CD4-positive, CD25-positive, alpha-beta regulatory T cell (primary cell): ENCODE measurements around the gene MAP2. TPM values are rescaled to one million over a fixed set of nuclear protein-coding genes. Genes with fewer than 3 reads are reported as not detected.

Experiments
- ATAC-seq, 2 donors: fragments of 150-1000 bp; cut with Tn5 transposase; one replicate each; pipeline ENCODE4 v1.10.0; 2021; ENCODE audit warnings: low read depth in 2 of 2, moderate number of reproducible peaks in 2 of 2, moderate library complexity in 1 of 2
- DNase-seq, 3 donors: peaks; one replicate each; pipeline versions ENCODE4 v3.0.0 to v3.0.0-alpha.2; 2012 to 2022; ENCODE audit warnings: mixed read lengths in 1 of 3
- H3K27ac ChIP-seq: one replicate; pipeline ENCODE4 v1.7.0; 2013; ENCODE audit warnings: mild to moderate bottlenecking, low read length; ENCODE audit not compliant: insufficient read depth, poor library complexity, severe bottlenecking
- H3K27me3 ChIP-seq: one replicate; pipeline ENCODE4 v1.7.0; 2013; ENCODE audit warnings: low read length; ENCODE audit not compliant: control insufficient read depth, insufficient read depth
- H3K36me3 ChIP-seq: one replicate; pipeline ENCODE4 v1.7.0; 2013; ENCODE audit warnings: mild to moderate bottlenecking, low read length, moderate library complexity; ENCODE audit not compliant: control insufficient read depth, insufficient read depth
- H3K4me1 ChIP-seq: 2 replicates; pipeline ENCODE4 v1.7.0; 2013; ENCODE audit warnings: mild to moderate bottlenecking, low read length; ENCODE audit not compliant: insufficient read depth, control insufficient read depth, poor library complexity, severe bottlenecking
- H3K4me3 ChIP-seq: one replicate; pipeline ENCODE4 v1.7.0; 2013; ENCODE audit warnings: low read depth, mild to moderate bottlenecking, low read length, moderate library complexity
- H3K9me3 ChIP-seq, 2 experiments: 1 replicate in 1 of 2; 2 replicates in 1 of 2; pipeline ENCODE4 v1.7.0; 2013; ENCODE audit warnings: low read length in 2 of 2, mild to moderate bottlenecking in 1 of 2, moderate library complexity in 1 of 2; ENCODE audit not compliant: control insufficient read depth in 2 of 2
- H3K27ac Mint-ChIP-seq, 3 donors: one replicate each; pipeline ENCODE4 v1.8.0; 2020 to 2022; ENCODE audit warnings: mild to moderate bottlenecking in 3 of 3, mixed read lengths in 3 of 3, moderate library complexity in 2 of 3
- H3K27me3 Mint-ChIP-seq: one replicate; pipeline ENCODE4 v1.8.0; 2022; ENCODE audit warnings: mild to moderate bottlenecking, mixed read lengths
- H3K36me3 Mint-ChIP-seq: one replicate; pipeline ENCODE4 v1.8.0; 2020; ENCODE audit warnings: mixed read lengths
- H3K4me1 Mint-ChIP-seq, 4 donors: one replicate each; pipeline ENCODE4 v1.8.0; 2020 to 2022; ENCODE audit warnings: mixed read lengths in 4 of 4, mild to moderate bottlenecking in 1 of 4
- H3K4me3 Mint-ChIP-seq, 4 donors: one replicate each; pipeline ENCODE4 v1.8.0; 2020 to 2022; ENCODE audit warnings: mild to moderate bottlenecking in 4 of 4, mixed read lengths in 4 of 4, moderate library complexity in 3 of 4
- H3K9me3 Mint-ChIP-seq, 7 donors: one replicate each; pipeline ENCODE4 v1.8.0; 2020 to 2022; ENCODE audit warnings: mixed read lengths in 7 of 7, mild to moderate bottlenecking in 3 of 7, moderate library complexity in 2 of 7
- polyA plus RNA-seq, 4 donors: library from polyadenylated mRNA; unstranded; fragments of 300-500 nt; fragmentation: Illumina TruSeq; gene quantifications; one replicate each; pipeline ENCODE4 v1.2.3, GENCODE V29; 2021
- total RNA-seq: library from RNA; stranded (reverse); gene quantifications from one replicate; pipeline ENCODE4 v1.2.3, GENCODE V29; 2022

The MAP2 gene
- total and polyA plus RNA-seq, 5 donors from 2014 or later = 0.16 to 1.1 TPM; not detected in 3

DNA sequence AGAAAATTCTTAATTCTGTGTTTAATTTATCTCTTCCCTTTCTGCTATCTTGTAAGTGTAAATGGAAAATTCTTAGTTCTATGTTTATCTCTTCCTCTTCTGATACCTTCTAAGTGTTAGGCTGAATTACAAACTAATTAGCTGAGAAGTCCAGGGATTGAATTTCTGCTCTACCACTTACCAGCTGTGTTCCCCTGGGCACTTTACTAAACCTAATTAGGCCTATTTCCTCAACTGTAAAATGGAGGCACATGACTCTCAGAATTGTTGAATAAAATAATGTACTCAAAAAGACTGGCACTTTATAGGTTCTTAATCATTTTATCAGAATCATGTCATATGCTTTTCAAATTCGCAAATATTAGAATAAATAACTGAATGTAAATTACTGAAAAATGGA is 146.3 kb downstream of the MAP2 start:
- no peaks in the 10 kb centered on the region for H3K27me3 ChIP-seq
- no peak overlapping the region for H3K4me3 ChIP-seq
- DNase-seq (no peak), ATAC-seq (no peak)
- no peaks in the 10 kb centered on the region for H3K36me3 Mint-ChIP-seq
- H3K4me1 Mint-ChIP-seq = no peaks in the 10 kb centered on the region
- H3K9me3 ChIP-seq = no peaks in the 10 kb centered on the region
- H3K27me3 Mint-ChIP-seq = no peaks in the 10 kb centered on the region
- H3K4me1 ChIP-seq = no peaks in the 10 kb centered on the region
- no peak overlapping the region for H3K27ac Mint-ChIP-seq
- H3K4me3 Mint-ChIP-seq = no peak overlapping the region
- H3K27ac ChIP-seq = no peak overlapping the region
- H3K9me3 Mint-ChIP-seq = peaks cover 0 to 2% (median 0%) of the 10 kb centered on the region in 7 donors
- no peaks in the 10 kb centered on the region for H3K36me3 ChIP-seq

DNA sequence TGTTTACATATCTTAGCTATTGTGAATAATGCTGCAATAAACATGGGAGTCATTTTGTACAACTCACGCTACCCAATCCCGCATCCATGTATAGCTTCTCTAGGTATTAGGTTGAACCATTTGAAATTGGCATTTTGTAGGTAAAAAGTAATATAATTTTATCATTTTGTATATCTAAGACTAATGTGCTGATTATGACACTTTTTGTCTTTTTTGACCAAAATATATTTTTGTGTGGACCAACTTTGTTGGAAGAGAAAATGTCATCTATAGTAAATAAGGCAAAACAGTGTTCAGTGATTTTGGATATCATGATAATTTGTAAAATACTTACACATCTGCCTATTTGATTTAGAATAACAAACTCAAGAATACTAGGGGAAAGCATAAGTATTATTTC is 150.7 kb downstream of the MAP2 start:
- H3K27me3 ChIP-seq = no peaks in the 10 kb centered on the region
- Mint-ChIP-seq H3K27me3 (no peaks in the 10 kb centered on the region), H3K27ac (no peak overlapping the region), H3K36me3 (no peaks in the 10 kb centered on the region), H3K4me3 (no peak overlapping the region), H3K9me3 (no peaks in the 10 kb centered on the region), H3K4me1 (no peaks in the 10 kb centered on the region)
- ATAC-seq (no peak), DNase-seq (no peak)
- H3K4me3 ChIP-seq = no peak overlapping the region
- H3K9me3 ChIP-seq = no peaks in the 10 kb centered on the region
- H3K27ac ChIP-seq = no peak overlapping the region
- H3K36me3 ChIP-seq = no peaks in the 10 kb centered on the region
- no peaks in the 10 kb centered on the region for H3K4me1 ChIP-seq

DNA sequence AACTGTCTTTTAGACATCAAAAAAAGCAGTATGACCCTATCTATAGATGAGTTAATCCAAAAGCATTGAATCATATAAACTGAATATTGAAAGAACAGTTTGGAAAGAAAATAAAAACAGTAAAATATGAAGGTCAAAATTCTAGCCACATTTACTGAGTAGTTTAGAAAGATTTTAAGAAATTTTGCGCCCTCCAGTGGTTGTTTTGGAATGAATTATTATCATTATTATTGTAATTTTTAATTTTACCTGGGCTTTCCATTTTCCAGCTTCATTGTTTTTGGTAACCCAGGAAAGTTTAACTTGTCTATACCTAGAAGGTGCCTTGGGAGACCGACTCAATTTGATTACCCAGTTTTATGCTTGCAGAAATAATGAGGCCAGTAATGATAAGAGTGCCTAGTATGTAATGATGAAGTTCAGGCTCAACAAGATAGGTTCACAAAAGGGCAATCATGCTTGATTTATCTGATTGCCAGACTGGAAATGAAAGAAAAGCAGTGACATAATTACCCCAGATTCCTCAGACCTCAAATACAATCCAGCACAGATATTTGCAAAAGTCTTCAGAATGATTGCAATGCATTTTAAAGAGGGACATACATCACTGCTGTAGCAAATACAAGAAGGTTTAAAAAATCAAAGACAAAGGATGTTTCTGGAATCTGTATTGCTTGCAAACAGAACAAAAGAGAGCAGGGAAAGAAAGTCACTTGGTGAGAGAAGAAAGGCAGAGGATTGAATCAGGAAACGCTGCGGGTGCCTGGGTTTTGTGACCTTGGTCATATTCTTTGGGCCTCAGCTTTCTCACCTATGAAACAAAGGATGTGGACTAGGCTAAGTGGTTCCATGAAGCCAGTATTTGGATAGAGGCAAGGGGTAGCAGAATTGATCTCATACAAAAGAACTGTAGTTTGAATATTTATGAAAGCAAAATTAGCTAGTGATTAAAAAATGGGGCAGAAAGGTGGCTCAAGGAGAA is 153.8 kb downstream of the MAP2 start:
- H3K36me3 ChIP-seq = no peaks in the 10 kb centered on the region
- H3K36me3 Mint-ChIP-seq = no peaks in the 10 kb centered on the region
- H3K27ac Mint-ChIP-seq = no peak overlapping the region
- no peak overlapping the region for H3K4me3 Mint-ChIP-seq
- no peaks in the 10 kb centered on the region for H3K9me3 ChIP-seq
- H3K27me3 Mint-ChIP-seq = no peaks in the 10 kb centered on the region
- peaks cover 0 to 2% (median 0%) of the 10 kb centered on the region in 7 donors for H3K9me3 Mint-ChIP-seq
- peaks cover 0 to 2% (median 0%) of the 10 kb centered on the region in 4 donors for H3K4me1 Mint-ChIP-seq
- no peak overlapping the region for H3K27ac ChIP-seq
- peak in 1 of 3 donors; percentile 6 for DNase-seq
- no peaks in the 10 kb centered on the region for H3K27me3 ChIP-seq
- H3K4me1 ChIP-seq = no peaks in the 10 kb centered on the region
- H3K4me3 ChIP-seq = no peak overlapping the region
- no peak for ATAC-seq

DNA sequence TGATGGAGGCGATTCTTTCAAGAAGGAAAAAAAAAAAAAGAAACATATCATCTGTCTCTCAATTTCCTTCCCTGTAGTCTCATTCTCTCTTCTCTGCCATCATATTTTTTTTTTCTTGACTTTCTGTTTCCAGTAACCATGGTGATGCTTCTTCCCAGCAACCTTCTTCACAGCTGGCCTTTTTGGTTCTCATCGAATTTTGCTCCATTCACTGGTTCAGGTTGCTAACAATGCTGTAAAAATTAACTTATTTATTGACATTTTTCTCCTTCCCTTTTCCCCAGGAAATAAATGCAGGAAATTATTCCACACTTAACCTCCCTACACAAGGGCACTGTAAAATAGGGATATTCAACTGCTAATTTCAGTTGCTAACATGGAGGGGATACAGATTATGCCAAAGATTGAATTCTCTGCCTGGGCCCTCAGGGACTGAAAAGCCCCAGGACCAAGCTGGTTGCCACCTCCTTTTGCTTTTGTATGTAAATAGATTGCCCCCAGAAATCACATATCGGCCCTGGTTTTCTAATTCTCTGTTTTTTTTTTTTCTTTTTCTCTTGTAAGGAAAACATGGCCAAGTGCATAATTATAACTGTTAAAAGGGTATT is 154.7 kb downstream of the MAP2 start:
- Histone ChIP-seq H3K27me3 (no peaks in the 10 kb centered on the region), H3K36me3 (no peaks in the 10 kb centered on the region), H3K27ac (no peak overlapping the region), H3K4me3 (no peak overlapping the region), H3K9me3 (no peaks in the 10 kb centered on the region), H3K4me1 (no peaks in the 10 kb centered on the region)
- DNase-seq = no peak
- H3K9me3 Mint-ChIP-seq = peaks cover 0 to 2% (median 0%) of the 10 kb centered on the region in 7 donors
- H3K36me3 Mint-ChIP-seq = no peaks in the 10 kb centered on the region
- H3K27ac Mint-ChIP-seq = no peak overlapping the region
- H3K27me3 Mint-ChIP-seq = no peaks in the 10 kb centered on the region
- no peak overlapping the region for H3K4me3 Mint-ChIP-seq
- no peak for ATAC-seq
- H3K4me1 Mint-ChIP-seq = peaks cover 0 to 2% (median 0%) of the 10 kb centered on the region in 4 donors

DNA sequence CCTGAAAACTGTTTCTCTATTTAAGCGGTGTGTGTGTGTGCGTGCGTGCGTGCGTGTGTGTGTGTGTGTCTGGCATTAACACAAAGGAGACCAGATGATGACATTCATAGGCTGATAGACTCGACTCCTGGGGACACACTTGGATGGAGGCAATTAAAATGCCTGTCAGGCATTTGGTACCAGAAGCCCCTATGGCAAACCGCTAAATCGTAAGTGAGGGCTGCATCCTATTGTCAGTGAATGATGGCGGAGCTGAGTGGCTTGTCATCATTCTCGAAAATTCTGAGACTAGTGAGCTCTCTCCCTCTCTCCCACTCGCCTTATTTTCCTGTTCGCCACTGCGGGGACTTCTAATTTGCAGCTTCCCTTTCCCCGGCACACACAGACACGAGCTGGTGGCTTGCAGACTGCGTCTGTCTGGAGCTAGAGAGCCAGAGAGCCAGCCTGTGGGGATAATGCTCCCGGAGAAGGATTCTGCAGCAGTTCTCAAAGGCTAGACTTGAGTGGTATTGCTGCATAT is 155.4 kb downstream of the MAP2 start:
- no peak overlapping the region for H3K27ac ChIP-seq
- no peaks in the 10 kb centered on the region for H3K36me3 Mint-ChIP-seq
- H3K4me3 ChIP-seq = no peak overlapping the region
- ATAC-seq (no peak), DNase-seq (no peak)
- no peaks in the 10 kb centered on the region for H3K27me3 ChIP-seq
- no peak overlapping the region for H3K27ac Mint-ChIP-seq
- no peaks in the 10 kb centered on the region for H3K36me3 ChIP-seq
- no peaks in the 10 kb centered on the region for H3K9me3 ChIP-seq
- peaks cover 0 to 2% (median 0%) of the 10 kb centered on the region in 7 donors for H3K9me3 Mint-ChIP-seq
- peaks cover 0 to 2% (median 0%) of the 10 kb centered on the region in 4 donors for H3K4me1 Mint-ChIP-seq
- peak overlapping the region in 1 of 4 donors; percentile 46 for H3K4me3 Mint-ChIP-seq
- H3K4me1 ChIP-seq = no peaks in the 10 kb centered on the region
- no peaks in the 10 kb centered on the region for H3K27me3 Mint-ChIP-seq

DNA sequence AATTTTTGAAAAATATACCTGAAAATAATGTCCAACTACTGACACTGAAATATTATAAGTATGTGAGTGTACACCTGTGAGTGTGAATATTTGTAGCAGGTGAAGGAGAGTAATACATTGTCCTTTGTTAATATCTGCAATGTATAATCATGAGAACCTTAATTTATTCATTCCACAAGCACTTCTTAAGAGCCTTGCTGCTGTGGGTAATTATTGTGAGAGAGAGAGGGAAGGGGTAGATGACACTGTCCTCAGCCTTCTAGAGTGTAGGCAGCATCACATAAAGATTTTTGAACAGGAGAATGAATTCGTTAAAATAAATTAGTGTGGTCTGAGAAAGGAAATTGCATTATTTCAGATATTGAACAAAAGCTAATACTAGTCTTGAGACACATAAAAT is 157.2 kb downstream of the MAP2 start:
- no peak overlapping the region for H3K4me3 ChIP-seq
- H3K4me1 Mint-ChIP-seq = peaks cover 0 to 2% (median 0%) of the 10 kb centered on the region in 4 donors
- no peaks in the 10 kb centered on the region for H3K27me3 ChIP-seq

DNA sequence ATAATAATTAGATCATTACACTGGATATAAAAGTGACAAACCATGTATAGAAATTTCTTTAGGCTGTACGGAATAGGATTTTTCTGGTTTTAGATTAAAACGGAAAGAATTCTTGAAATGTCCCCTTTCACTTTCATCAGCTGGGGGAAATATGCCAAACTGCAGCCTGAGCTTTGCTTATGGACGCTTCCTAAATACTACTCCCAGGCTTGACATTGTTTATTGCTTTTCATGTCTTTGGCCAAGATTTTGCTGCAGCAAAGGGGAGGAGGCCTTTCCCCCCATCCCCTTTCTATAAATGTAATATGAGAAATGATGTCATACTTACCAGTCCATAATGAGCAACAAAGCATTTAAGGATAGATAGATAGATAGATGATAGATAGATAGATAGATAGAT is 158.4 kb downstream of the MAP2 start:
- no peaks in the 10 kb centered on the region for H3K9me3 ChIP-seq
- no peaks in the 10 kb centered on the region for H3K27me3 ChIP-seq
- Mint-ChIP-seq H3K27ac (no peak overlapping the region), H3K9me3 (peaks cover 0 to 2% (median 0%) of the 10 kb centered on the region in 7 donors), H3K36me3 (no peaks in the 10 kb centered on the region), H3K4me1 (peaks cover 0 to 2% (median 0%) of the 10 kb centered on the region in 4 donors), H3K4me3 (no peak overlapping the region), H3K27me3 (no peaks in the 10 kb centered on the region)
- no peak overlapping the region for H3K4me3 ChIP-seq
- no peaks in the 10 kb centered on the region for H3K4me1 ChIP-seq
- DNase-seq = no peak
- no peak for ATAC-seq
- no peaks in the 10 kb centered on the region for H3K36me3 ChIP-seq
- no peak overlapping the region for H3K27ac ChIP-seq

More for the DNA sequence above, 157.2 kb downstream of the MAP2 start:
- Histone ChIP-seq H3K27ac (no peak overlapping the region), H3K4me1 (no peaks in the 10 kb centered on the region), H3K9me3 (no peaks in the 10 kb centered on the region), H3K36me3 (no peaks in the 10 kb centered on the region)
- Mint-ChIP-seq H3K36me3 (no peaks in the 10 kb centered on the region), H3K4me3 (no peak overlapping the region), H3K9me3 (peaks cover 0 to 2% (median 0%) of the 10 kb centered on the region in 7 donors), H3K27ac (no peak overlapping the region), H3K27me3 (no peaks in the 10 kb centered on the region)
- ATAC-seq = no peak
- no peak for DNase-seq
